HepG2 (cell line): ENCODE data around the gene PKD2L1. TPM values are rescaled to one million over a fixed set of nuclear protein-coding genes. Genes with fewer than 3 reads are reported as not detected.
A peak's percentile ranks its signal among the peaks of the same experiment; 100 is the strongest.

Experiments
- FOXK1 ChIP-seq: sonication (generic); formaldehyde crosslinking; IDR thresholded peaks from 2 replicates; pipeline ENCODE4 v1.4.0; 2020; ENCODE audit warnings: low read depth, missing genetic modification reagents, borderline replicate concordance
- GPBP1L1 ChIP-seq: sonication (generic); formaldehyde crosslinking; IDR thresholded peaks from 2 replicates; pipeline ENCODE4 v1.5.0; 2020; ENCODE audit warnings: mild to moderate bottlenecking, missing genetic modification reagents
- HMGXB4 ChIP-seq, 2 experiments: sonication (generic) in 1 of 2; formaldehyde crosslinking in 1 of 2; IDR thresholded peaks; 2 replicates each; pipeline versions ENCODE4 v1.4.0 to v1.6.1; 2018 to 2020; ENCODE audit warnings: missing genetic modification reagents in 2 of 2, borderline replicate concordance in 1 of 2, low read depth in 1 of 2, mild to moderate bottlenecking in 1 of 2, missing biosample characterization in 1 of 2
- HNRNPL ChIP-seq: fragments of 200-400 bp; formaldehyde crosslinking; IDR thresholded peaks from 2 replicates; pipeline ENCODE4 v1.6.1; 2017; ENCODE audit warnings: mild to moderate bottlenecking, low read depth, low read length
- KDM2A ChIP-seq: sonication (generic); formaldehyde crosslinking; IDR thresholded peaks from 2 replicates; pipeline ENCODE4 v1.4.0; 2020; ENCODE audit warnings: low read depth, missing genetic modification reagents, borderline replicate concordance
- MEF2D ChIP-seq: sonication (generic); formaldehyde crosslinking; IDR thresholded peaks from 2 replicates; pipeline ENCODE4 v1.5.1; 2020; ENCODE audit warnings: mild to moderate bottlenecking, missing genetic modification reagents
- RAD21 ChIP-seq: fragments of 450-650 bp; formaldehyde crosslinking; IDR thresholded peaks from 2 replicates; pipeline ENCODE4 v1.5.0; 2020; ENCODE audit warnings: mild to moderate bottlenecking
- RBFOX2 ChIP-seq: fragments of 200-400 bp; formaldehyde crosslinking; IDR thresholded peaks from 2 replicates; pipeline ENCODE4 v1.6.1; 2017; ENCODE audit warnings: low read depth, mild to moderate bottlenecking, low read length
- RFX3 ChIP-seq: IDR thresholded peaks from 2 replicates; pipeline ENCODE4 v1.6.1; 2016; ENCODE audit warnings: missing biosample characterization, missing genetic modification reagents
- RXRB ChIP-seq: IDR thresholded peaks from 2 replicates; pipeline ENCODE4 v1.6.1; 2016; ENCODE audit warnings: borderline replicate concordance, missing genetic modification reagents, missing compliant biosample characterization
- SMC3 ChIP-seq: IDR thresholded peaks from 2 replicates; pipeline ENCODE4 v1.6.1; 2011; ENCODE audit warnings: low read length, improper control_type of control experiment
- TCF12 ChIP-seq, 2 experiments: fragments of 450-650 bp in 1 of 2; sonication (generic) in 1 of 2; formaldehyde crosslinking in 1 of 2; IDR thresholded peaks; 2 replicates each; pipeline versions ENCODE4 v1.6.1 to v1.8.0; 2017 to 2022; ENCODE audit warnings: antibody characterized with exemption in 1 of 2, mild to moderate bottlenecking in 1 of 2, missing genetic modification reagents in 1 of 2, moderate library complexity in 1 of 2
- ZBTB4 ChIP-seq: sonication (generic); formaldehyde crosslinking; IDR thresholded peaks from 2 replicates; pipeline ENCODE4 v1.4.0; 2020; ENCODE audit warnings: missing genetic modification reagents, mild to moderate bottlenecking, borderline replicate concordance
- ZFX ChIP-seq: sonication (generic); formaldehyde crosslinking; IDR thresholded peaks from 2 replicates; pipeline ENCODE4 v1.4.0; 2020; ENCODE audit warnings: mild to moderate bottlenecking, low read depth, missing genetic modification reagents, moderate library complexity
- ZFY ChIP-seq: sonication (generic); formaldehyde crosslinking; IDR thresholded peaks from 2 replicates; pipeline ENCODE4 v1.4.0; 2020; ENCODE audit warnings: missing genetic modification reagents
- ZNF350 ChIP-seq: sonication (generic); formaldehyde crosslinking; IDR thresholded peaks from 2 replicates; pipeline ENCODE4 v1.4.0; 2020; ENCODE audit warnings: mild to moderate bottlenecking, low read depth, missing genetic modification reagents, borderline replicate concordance
- ZNF441 ChIP-seq: sonication (generic); formaldehyde crosslinking; IDR thresholded peaks from 2 replicates; pipeline ENCODE4 v1.7.0; 2021; ENCODE audit warnings: missing genetic modification reagents, borderline replicate concordance
- ZNF501 ChIP-seq: sonication (generic); formaldehyde crosslinking; IDR thresholded peaks from 2 replicates; pipeline ENCODE4 v1.5.1; 2020; ENCODE audit warnings: mild to moderate bottlenecking, moderate library complexity, missing genetic modification reagents
- ZNF598 ChIP-seq: sonication (generic); formaldehyde crosslinking; IDR thresholded peaks from 2 replicates; pipeline ENCODE4 v1.5.1; 2020; ENCODE audit warnings: mild to moderate bottlenecking, missing genetic modification reagents, borderline replicate concordance
- ZNF770 ChIP-seq: sonication (generic); formaldehyde crosslinking; IDR thresholded peaks from 2 replicates; pipeline ENCODE4 v1.5.0; 2020; ENCODE audit warnings: mild to moderate bottlenecking, missing genetic modification reagents
- polyA plus RNA-seq, 8 experiments: library from polyadenylated mRNA; depleted of rRNA in 3 of 8; stranded (reverse) in 7 of 8; unstranded in 1 of 8; fragments of >200 nt; fragmentation: Illumina TruSeq in 4 of 8; extraction: Trizol in 4 of 8; gene quantifications; 2 replicates each; pipeline versions ENCODE4 v1.2.1 to v1.2.3, GENCODE V29; 2011 to 2016; ENCODE audit warnings: low read depth in 4 of 8, missing spikeins in 1 of 8, mixed read lengths in 1 of 8; ENCODE audit not compliant: insufficient read depth in 1 of 8
- total RNA-seq, 5 experiments: library from RNA; depleted of rRNA; stranded (reverse); fragments of >200 nt; fragmentation: Illumina TruSeq; extraction: Trizol; gene quantifications; 2 replicates each; pipeline ENCODE4 v1.2.3, GENCODE V29; 2016; ENCODE audit warnings: low read depth in 1 of 5

PKD2L1 gene
- total and polyA plus RNA-seq, 2 of the 13 experiments (the other 11 are each of a cell fraction or from before 2014, with no cell fraction given), result 0.07 to 0.15 TPM

- TF ChIP-seq ZFX (CRISPR knock-in tag), result 0 out of 2 replicates have a peak, but pooled peaks have one; percentile 26
- peak; percentile 49; the same call in 1 of the 2 replicates for TF ChIP-seq ZNF501 (CRISPR knock-in tag)
- TF ChIP-seq ZNF770 (CRISPR knock-in tag), result no peak
- no peak for TF ChIP-seq ZBTB4 (CRISPR knock-in tag)
- TF ChIP-seq MEF2D (CRISPR knock-in tag), result 0 out of 2 replicates have a peak, but pooled peaks have one; percentile 30
- TF ChIP-seq HNRNPL, result no peak
- TF ChIP-seq RXRB (CRISPR knock-in tag), result peak; percentile 15; the same call in 1 of the 2 replicates
- TF ChIP-seq ZNF441 (CRISPR knock-in tag), result no peak
- TF ChIP-seq RBFOX2, result no peak
- 0 out of 2 replicates have a peak, but pooled peaks have one; percentile 45 for TF ChIP-seq KDM2A (CRISPR knock-in tag)
- no peak for TF ChIP-seq TCF12 (IDR thresholded peaks at IDR 0.05)
- no peak for TF ChIP-seq TCF12 (CRISPR knock-in tag; IDR thresholded peaks at IDR 0.05)
- peak; percentile 97 for TF ChIP-seq SMC3
- TF ChIP-seq GPBP1L1, result no peak
- TF ChIP-seq ZNF598 (CRISPR knock-in tag), result no peak
- TF ChIP-seq FOXK1 (CRISPR knock-in tag), result peak; percentile 63; the same call in 1 of the 2 replicates
- no peak for TF ChIP-seq RFX3 (CRISPR knock-in tag)
- TF ChIP-seq RAD21 (CRISPR knock-in tag), result peak; percentile 86
- TF ChIP-seq HMGXB4 (CRISPR knock-in tag; IDR thresholded peaks at IDR 0.05; ENCODE audit: borderline replicate concordance in 1 of 2, low read depth in 1 of 2), result peak; percentile 33 to 51; a peak in 1 of 4 replicates
- TF ChIP-seq ZNF350 (CRISPR knock-in tag), result 0 out of 2 replicates have a peak, but pooled peaks have one; percentile 35
- TF ChIP-seq ZFY (CRISPR knock-in tag), result peak; percentile 11; the same call in 1 of the 2 replicates
These were observed 8.5 kb upstream of the PKD2L1 start (continued) for GRCh38 chr10:100338434-100339036.
